GM23248 (cell line): ENCODE data around the gene CFL1.

Experiments used
- EZH2 ChIP-seq: fragments of 200-600 bp; sonication (generic); IDR thresholded peaks from 2 replicates; pipeline ENCODE4 v1.6.1; 2018; ENCODE audit warnings: antibody characterized with exemption, mild to moderate bottlenecking; ENCODE audit not compliant: insufficient read depth, poor library complexity, severe bottlenecking
- EZH2phosphoT487 ChIP-seq: fragments of 200-600 bp; sonication (generic); IDR thresholded peaks from 2 replicates; pipeline ENCODE4 v1.6.1; 2018; ENCODE audit warnings: antibody characterized with exemption, moderate library complexity, mild to moderate bottlenecking, low read depth; ENCODE audit not compliant: insufficient read depth

GRCh38 chr11:65854852-65855837, 2.8 kb downstream of the CFL1 start:
- TF ChIP-seq EZH2: no peak
- no peak for TF ChIP-seq EZH2phosphoT487
